IPS-18c (cell line): Measurements from ENCODE around the gene GIMAP8.

ENCODE experiments used
- H3K4me3 ChIP-seq: 2 replicates; pipeline ENCODE4 v1.7.0; 2013; ENCODE audit warnings: low read depth, mild to moderate bottlenecking, low read length, moderate library complexity; ENCODE audit not compliant: insufficient read depth
- H3K9me3 ChIP-seq: one replicate; pipeline ENCODE4 v1.6.1; 2013; ENCODE audit warnings: mild to moderate bottlenecking, low read length, moderate library complexity; ENCODE audit not compliant: control insufficient read depth, insufficient read depth

Gene GIMAP8

GRCh38 chr7:150450491-150451001 is at the start of gene GIMAP8:
GIMAP8 (plus strand) TSS chr7:150450630; CDS start chr7:150466699, 16,069 bp downstream.
- no peak within 1 kb of the TSS for H3K4me3 ChIP-seq
- no peaks in the 10 kb centered on the region for H3K9me3 ChIP-seq

DNA sequence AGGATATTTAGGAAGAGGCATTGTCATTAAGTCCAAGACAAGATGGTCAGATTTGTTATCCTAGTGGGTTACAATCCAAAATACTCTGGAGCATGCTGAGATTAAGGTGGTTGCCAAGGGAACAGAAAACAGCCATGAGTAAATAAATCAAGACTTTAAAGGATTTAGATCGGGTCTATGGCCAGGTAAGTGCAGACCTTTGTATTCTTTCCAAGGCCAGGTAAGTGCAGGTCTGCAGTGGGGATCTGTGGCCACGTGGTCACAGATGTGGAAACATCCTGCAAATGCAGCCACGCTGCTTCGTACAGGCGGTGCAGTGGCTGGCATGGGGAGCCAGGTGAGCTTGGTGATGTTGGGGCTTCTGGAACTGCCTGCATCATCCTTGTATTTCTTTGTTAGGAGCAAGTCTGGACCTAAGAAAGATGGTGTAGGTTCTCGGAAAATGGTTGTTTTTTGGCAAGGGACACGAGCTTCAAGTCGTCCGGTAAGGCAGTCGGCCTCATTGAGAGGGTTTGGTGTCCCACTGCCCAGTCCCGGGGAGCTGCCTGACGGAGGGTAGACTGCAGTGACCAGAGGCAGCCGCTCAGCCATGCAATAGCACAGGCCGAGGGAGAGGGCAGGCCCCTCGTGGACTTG is 49.5 kb upstream of the GIMAP8 start:
- H3K4me3 ChIP-seq = no peak overlapping the region
- no peaks in the 10 kb centered on the region for H3K9me3 ChIP-seq

DNA sequence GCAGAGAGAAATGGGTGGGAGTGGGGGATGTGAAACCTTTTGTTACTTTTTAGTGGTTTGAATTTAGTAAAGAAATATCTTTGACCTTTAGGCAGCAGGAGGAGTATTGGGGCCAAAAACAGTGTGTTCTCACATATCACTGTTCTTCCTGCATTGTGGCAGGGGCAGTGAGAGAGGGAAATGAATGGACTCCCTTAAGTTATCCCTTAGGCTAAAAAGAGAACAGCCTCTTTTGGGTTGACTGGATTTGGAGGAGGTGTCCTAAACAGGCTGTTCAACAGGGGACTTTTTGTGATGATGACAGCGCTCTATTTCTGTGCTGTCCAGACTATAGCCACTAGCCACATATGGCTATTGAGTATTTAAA is 49.0 kb upstream of the GIMAP8 start:
- H3K9me3 ChIP-seq = no peaks in the 10 kb centered on the region
- no peak overlapping the region for H3K4me3 ChIP-seq

GRCh38 chr7:150401861-150402631 is 48.4 kb upstream of the GIMAP8 start:
- H3K4me3 ChIP-seq = no peak overlapping the region
- no peaks in the 10 kb centered on the region for H3K9me3 ChIP-seq

DNA sequence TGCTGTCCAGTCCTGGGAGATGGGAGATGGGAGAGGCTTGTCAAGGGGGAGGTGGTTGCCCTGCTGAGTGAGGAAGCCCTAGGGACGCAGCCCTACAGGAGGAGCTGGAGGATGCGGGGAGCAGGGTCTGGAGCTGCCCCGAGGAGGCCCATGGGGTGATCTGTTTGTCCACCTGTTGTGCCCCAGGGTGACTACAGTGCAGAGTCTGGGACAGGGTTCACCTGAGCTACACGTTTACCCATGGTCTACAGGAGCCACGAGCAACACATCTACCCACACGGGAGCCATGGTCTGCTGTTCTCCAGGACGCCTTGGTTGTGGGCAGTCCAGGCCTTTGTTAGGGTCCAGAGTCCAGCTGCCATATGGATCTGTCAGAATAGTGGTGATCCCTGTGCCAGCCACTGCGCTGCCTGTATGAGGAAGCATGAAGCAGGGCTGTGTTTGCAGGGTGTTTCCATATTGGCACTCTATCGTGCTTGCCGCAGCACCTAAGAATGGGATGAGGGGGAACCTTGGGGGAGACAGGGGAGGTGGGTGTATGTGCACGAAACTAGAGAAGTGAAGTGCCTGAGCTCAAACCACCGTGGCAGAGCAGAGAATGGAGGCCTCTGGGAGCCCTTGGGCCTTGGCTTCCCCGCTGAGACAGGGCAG is 47.6 kb upstream of the GIMAP8 start:
- no peaks in the 10 kb centered on the region for H3K9me3 ChIP-seq
- H3K4me3 ChIP-seq = peak overlapping the region; percentile 6; the same call in 1 of the 2 replicates

DNA sequence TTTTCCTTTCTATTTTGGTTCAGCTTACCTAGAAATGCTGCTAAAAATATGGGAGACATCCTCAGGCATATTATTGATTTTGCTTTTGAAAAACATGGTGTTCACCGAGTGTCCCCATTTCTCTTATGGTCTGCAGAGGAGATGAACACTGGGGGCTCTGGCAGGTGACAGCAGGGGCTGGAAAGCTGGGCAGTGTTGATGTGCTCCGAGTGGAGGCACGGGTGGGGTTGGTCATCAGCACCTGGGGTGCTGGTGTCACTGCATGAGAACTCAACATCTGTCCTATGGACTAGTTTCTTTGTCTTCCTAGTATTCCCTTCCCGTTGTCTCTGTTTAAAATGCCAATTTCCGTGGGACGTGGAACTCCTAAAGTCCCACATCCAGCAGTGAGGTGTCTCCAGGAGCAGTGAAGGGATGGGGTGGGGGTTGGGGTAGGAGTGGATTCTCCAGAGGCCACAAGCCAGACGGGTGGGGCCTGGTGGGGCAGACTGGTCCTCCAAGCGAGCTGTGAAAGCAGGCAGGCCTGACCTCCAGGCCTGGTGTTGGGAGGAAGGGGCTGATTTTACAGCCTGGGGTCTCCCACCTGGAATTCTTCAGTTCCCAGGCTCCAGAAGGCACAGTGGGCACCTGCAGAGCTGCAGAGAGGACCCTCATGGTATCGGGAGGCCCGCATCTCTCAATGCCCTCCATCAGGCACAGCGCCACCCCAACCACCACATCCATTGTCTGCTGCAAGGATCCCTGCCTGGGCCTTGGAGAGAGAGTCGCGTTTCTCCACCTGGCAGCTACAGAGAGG is 46.9 kb upstream of the GIMAP8 start:
- H3K9me3 ChIP-seq = no peaks in the 10 kb centered on the region
- no peak overlapping the region for H3K4me3 ChIP-seq

- H3K4me3 ChIP-seq = peak overlapping the region; percentile 62
- H3K9me3 ChIP-seq = no peaks in the 10 kb centered on the region
These were observed 46.1 kb upstream of the GIMAP8 start for GRCh38 chr7:150404172-150404804.

DNA sequence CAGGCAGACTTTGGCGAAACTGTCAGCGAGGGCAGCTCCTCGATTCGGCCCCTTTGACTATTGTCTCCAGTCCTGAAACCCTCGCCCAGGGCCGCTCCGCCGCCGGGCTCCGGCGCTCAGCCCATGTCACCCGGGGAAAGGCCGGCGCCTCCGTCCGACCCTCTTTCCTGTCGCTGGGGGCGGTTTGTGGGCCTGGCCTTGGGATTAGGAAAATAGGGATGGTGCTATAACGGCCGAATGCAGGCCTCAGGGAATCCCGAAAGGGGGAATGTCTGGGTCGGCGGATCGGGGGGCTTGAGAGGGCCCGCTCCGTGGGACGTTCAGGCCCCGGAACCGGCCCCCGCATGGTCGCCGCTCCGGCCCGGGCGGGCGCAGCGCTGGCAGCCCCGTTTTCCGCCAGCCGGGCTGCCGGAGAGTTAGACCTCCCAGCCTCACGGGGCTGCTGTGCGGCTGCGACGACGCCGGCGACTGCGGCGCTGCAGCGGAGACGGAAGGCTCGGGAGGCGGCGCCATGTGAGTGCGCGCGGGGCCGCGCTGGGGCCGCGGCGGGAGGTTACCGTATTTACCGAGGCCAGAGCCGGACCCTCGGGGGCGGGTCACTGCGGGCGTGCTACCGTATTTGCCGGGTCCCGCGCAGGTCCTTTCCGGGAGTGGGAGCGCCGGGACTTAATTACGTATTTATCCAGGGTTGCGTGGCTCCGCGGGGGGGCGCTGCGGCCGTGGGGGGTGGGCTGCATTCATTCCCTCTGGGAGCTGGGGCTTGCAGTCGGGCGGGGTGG is 45.4 kb upstream of the GIMAP8 start:
- Histone ChIP-seq H3K9me3 (no peaks in the 10 kb centered on the region), H3K4me3 (peak overlapping the region; percentile 62)

DNA sequence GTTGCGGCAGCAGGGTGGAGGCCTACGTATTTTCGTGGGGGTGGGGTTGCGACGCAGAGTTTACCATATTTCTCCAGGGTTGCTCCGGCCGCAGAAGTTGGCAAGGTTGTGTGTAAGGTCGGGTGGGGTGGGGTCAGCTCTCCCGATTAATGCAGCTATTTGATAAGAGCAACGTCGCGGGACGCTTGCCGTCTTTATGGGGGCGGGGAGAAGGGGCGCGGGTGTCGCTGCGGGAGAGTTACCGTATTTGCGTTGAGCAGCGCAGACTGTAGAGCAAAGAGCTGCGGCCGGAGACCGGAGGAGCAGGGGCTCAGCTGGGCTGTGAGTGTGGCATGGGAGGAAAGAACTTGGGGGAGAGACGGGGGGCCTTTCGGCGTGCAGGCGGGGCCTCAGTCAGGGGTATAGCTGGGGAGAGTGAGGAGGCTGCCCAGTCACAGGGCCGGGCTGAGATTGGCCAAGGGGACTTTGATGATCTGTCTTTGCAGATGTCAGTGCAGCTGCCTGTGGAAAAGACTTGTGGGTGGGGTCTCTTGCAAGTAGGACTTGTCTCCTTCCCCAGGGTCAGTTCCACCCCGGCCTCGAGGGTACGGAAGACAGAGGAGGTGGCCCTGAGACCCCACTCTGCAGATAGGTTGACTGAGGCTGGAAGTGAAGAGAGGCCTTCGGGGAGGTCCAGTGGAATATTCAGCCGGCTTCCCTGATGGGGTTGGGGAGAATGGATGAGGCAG is 44.7 kb upstream of the GIMAP8 start:
- Histone ChIP-seq H3K4me3 (peak overlapping the region; percentile 62), H3K9me3 (no peaks in the 10 kb centered on the region)

DNA sequence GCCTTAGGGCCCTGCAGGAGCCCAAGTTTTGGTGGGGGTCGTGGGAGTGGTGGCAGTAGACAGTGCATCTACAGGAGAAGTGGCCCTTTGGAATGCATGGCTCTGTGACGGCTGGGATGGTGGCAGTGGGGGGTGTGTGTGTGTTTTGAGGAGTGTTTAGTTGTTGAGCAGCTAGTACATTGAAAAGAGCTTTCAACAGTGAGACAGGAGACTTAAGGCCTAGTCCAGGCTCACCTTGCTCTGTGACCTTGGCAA is 44.2 kb upstream of the GIMAP8 start:
- H3K9me3 ChIP-seq = no peaks in the 10 kb centered on the region
- peak overlapping the region; percentile 62 for H3K4me3 ChIP-seq

DNA sequence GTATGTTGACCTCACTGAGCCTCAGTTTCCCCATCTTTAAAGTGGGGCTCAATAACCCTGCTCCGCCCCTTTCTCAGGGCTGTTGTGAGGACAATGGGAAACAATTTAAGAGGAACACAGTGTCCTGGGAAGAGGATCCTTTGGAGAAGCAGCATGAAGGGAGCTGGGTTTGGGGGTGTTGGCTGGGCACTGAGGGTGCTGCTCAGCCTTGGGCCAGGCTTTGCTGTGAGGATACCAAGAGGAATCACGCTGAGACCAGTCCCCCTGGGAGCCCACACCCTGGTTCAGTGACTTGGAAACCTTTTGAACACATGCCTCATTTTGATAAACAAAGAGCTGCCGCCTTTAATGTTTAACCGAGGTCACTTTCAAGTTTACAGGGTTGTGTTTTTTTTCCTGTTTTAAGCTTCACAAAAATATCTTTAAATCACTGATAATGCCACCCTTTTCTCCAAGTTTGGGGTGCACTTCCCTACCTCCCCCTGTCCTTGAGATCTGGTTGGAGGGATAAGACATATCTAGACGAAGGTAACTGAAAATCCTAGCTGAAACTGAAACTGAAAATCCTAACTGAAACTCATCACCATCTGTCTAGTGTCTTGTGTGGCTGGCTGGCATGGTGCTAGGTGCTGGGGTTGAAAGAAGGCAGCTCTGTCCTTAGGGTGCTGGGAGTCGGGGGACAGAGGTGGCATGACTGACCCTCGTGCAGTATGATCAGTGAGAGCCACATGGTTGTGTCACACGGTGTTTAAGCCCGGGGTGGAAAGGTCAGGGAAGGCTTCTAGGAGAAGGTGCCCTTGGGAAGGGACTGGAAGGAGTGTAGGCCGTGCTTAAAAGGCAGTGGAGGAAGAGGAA is 43.6 kb upstream of the GIMAP8 start:
- Histone ChIP-seq H3K9me3 (no peaks in the 10 kb centered on the region), H3K4me3 (peak overlapping the region; percentile 62)

DNA sequence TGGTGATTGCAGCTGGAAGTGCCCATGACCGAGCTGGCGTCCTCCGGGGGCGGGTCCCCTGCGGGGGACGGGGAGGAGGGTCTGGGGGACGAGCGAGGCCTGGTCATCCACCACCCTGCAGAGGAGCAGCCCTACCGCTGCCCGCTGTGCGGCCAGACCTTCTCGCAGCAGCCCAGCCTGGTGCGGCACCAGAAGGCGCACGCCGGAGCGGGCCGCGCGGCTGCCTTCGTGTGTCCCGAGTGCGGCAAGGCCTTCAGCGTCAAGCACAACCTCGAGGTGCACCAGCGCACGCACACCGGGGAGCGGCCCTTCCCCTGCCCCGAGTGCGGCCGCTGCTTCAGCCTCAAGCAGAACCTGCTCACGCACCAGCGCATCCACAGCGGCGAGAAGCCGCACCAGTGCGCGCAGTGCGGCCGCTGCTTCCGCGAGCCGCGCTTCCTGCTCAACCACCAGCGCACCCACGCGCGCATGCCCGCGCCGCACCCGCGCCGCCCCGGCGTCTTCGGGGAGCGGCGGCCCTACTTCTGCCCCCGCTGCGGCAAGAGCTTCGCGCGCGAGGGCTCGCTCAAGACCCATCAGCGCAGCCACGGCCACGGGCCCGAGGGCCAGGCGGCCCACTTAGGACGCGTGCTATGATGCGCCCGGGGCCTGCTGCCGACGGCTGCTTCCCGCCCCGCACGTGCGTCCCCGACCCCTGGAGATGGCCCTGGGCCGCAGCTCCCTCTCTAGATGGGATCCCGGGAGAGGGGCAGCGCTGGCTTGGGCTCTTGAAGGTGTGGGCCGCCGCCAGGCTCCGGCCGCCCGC is 42.6 kb upstream of the GIMAP8 start:
- Histone ChIP-seq H3K4me3 (no peak overlapping the region), H3K9me3 (no peaks in the 10 kb centered on the region)

- no peak overlapping the region for H3K4me3 ChIP-seq
- no peaks in the 10 kb centered on the region for H3K9me3 ChIP-seq
These were observed 41.8 kb upstream of the GIMAP8 start for GRCh38 chr7:150408393-150409299.
